ENCODE results near the gene ANKRD12.

ANKRD12 gene

GRCh38 chr18:9275890-9276289 lies 139.3 kb downstream of the ANKRD12 start:
- Histone ChIP-seq H3K36me3 (ENCODE audit: control insufficient read depth in 2 of 2, insufficient read depth in 1 of 2, low read length in 2 of 2) (peaks cover 5 to 11% of the 10 kb centered on the region in 2 experiments), H3K4me1 (ENCODE audit: control insufficient read depth, insufficient read depth, low read length) (no peaks in the 10 kb centered on the region), H3K4me3 (ENCODE audit: low read depth, low read length) (no peak overlapping the region), H3K27ac (ENCODE audit: extremely low read depth, low read depth, low read length) (no peak overlapping the region), H3K9me3 (ENCODE audit: control insufficient read depth, insufficient read depth, low read depth, low read length) (no peaks in the 10 kb centered on the region)
- ChIA-PET POLR2A (no interaction called here), CTCF (no interaction called here)
- no peak for TF ChIP-seq ZNF792 (tag by site-specific recombination; IDR thresholded peaks at IDR 0.05)
- TF ChIP-seq ZNF132 (tag by site-specific recombination; IDR thresholded peaks at IDR 0.05; ENCODE audit: borderline replicate concordance) = no peak
- TF ChIP-seq ZNF514 (tag by site-specific recombination; IDR thresholded peaks at IDR 0.05) = no peak
- TF ChIP-seq KLF16 (tag by site-specific recombination; IDR thresholded peaks at IDR 0.05) = no peak
- TF ChIP-seq ZNF341 (tag by site-specific recombination; IDR thresholded peaks at IDR 0.05; ENCODE audit: low read depth) = no peak
- TF ChIP-seq ZSCAN16 (tag by site-specific recombination; IDR thresholded peaks at IDR 0.05) = no peak
- TF ChIP-seq ZNF830 (tag by site-specific recombination; IDR thresholded peaks at IDR 0.05; ENCODE audit: low read depth) = no peak
- TF ChIP-seq ZSCAN30 (tag by site-specific recombination; IDR thresholded peaks at IDR 0.05) = no peak
- no peak for TF ChIP-seq SP3 (tag by site-specific recombination; IDR thresholded peaks at IDR 0.05)
- no peak for TF ChIP-seq BCL11B (tag by site-specific recombination; IDR thresholded peaks at IDR 0.05; ENCODE audit: low read depth)
- TF ChIP-seq SP2 (tag by site-specific recombination; IDR thresholded peaks at IDR 0.05) = no peak
- no peak for TF ChIP-seq ZNF626 (tag by site-specific recombination; IDR thresholded peaks at IDR 0.05)
- TF ChIP-seq ZNF571 (tag by site-specific recombination; IDR thresholded peaks at IDR 0.05) = no peak
- no peak for TF ChIP-seq SCRT2 (tag by site-specific recombination; IDR thresholded peaks at IDR 0.05)

- H3K36me3 ChIP-seq (ENCODE audit: control insufficient read depth in 2 of 2, insufficient read depth in 1 of 2, low read length in 2 of 2) = peaks cover 5 to 11% of the 10 kb centered on the region in 2 experiments; a peak in 2 of 3 replicates
- H3K27ac ChIP-seq (ENCODE audit: extremely low read depth, low read depth, low read length) = no peak overlapping the region
- POLR2A ChIA-PET = no interaction called here
- CTCF ChIA-PET = no interaction called here
- TF ChIP-seq, protein P1, sequence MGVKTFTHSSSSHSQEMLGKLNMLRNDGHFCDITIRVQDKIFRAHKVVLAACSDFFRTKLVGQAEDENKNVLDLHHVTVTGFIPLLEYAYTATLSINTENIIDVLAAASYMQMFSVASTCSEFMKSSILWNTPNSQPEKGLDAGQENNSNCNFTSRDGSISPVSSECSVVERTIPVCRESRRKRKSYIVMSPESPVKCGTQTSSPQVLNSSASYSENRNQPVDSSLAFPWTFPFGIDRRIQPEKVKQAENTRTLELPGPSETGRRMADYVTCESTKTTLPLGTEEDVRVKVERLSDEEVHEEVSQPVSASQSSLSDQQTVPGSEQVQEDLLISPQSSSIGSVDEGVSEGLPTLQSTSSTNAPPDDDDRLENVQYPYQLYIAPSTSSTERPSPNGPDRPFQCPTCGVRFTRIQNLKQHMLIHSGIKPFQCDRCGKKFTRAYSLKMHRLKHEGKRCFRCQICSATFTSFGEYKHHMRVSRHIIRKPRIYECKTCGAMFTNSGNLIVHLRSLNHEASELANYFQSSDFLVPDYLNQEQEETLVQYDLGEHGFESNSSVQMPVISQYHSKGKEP (tag by site-specific recombination; IDR thresholded peaks at IDR 0.05) = no peak
- no peak for TF ChIP-seq ZNF785 (tag by site-specific recombination; IDR thresholded peaks at IDR 0.05)
- TF ChIP-seq ZBTB49 (tag by site-specific recombination; IDR thresholded peaks at IDR 0.05; ENCODE audit: low read depth) = no peak
- no peak for TF ChIP-seq ZNF585B (tag by site-specific recombination; IDR thresholded peaks at IDR 0.05)
- no peak for TF ChIP-seq OVOL3 (tag by site-specific recombination; IDR thresholded peaks at IDR 0.05)
- no peak for TF ChIP-seq ZBTB20 (tag by site-specific recombination; IDR thresholded peaks at IDR 0.05)
- TF ChIP-seq ZNF433 (tag by site-specific recombination; IDR thresholded peaks at IDR 0.05; ENCODE audit: low read depth) = no peak
- TF ChIP-seq ZNF202 (tag by site-specific recombination; IDR thresholded peaks at IDR 0.05; ENCODE audit: borderline replicate concordance) = no peak
- no peak for TF ChIP-seq YY1 (tag by site-specific recombination; IDR thresholded peaks at IDR 0.05)
- no peak for TF ChIP-seq ZNF274 (IDR thresholded peaks at IDR 0.05; ENCODE audit: low read length)
- TF ChIP-seq ZNF274 (tag by site-specific recombination; IDR thresholded peaks at IDR 0.05; ENCODE audit: borderline replicate concordance) = no peak
- no peak for TF ChIP-seq ZNF596 (tag by site-specific recombination; IDR thresholded peaks at IDR 0.05)
- TF ChIP-seq ZNF214 (tag by site-specific recombination; IDR thresholded peaks at IDR 0.05; ENCODE audit: borderline replicate concordance) = no peak
- no peak for TF ChIP-seq PRDM6 (tag by site-specific recombination; IDR thresholded peaks at IDR 0.05)
- TF ChIP-seq ZNF416 (tag by site-specific recombination; IDR thresholded peaks at IDR 0.05) = no peak
- TF ChIP-seq KLF8 (tag by site-specific recombination; IDR thresholded peaks at IDR 0.05) = no peak
- TF ChIP-seq HOXD13 (CRISPR knock-in tag; IDR thresholded peaks at IDR 0.05; ENCODE audit: borderline replicate concordance) = no peak
- no peak for TF ChIP-seq ZNF121 (tag by site-specific recombination; IDR thresholded peaks at IDR 0.05)
- TF ChIP-seq REPIN1 (tag by site-specific recombination; IDR thresholded peaks at IDR 0.05; ENCODE audit: low read depth) = no peak
- no peaks in the 10 kb centered on the region for H3K9me3 ChIP-seq (ENCODE audit: control insufficient read depth, insufficient read depth, low read depth, low read length)
- no peaks in the 10 kb centered on the region for H3K4me1 ChIP-seq (ENCODE audit: control insufficient read depth, insufficient read depth, low read length)
- H3K4me3 ChIP-seq (ENCODE audit: low read depth, low read length) = no peak overlapping the region
These were observed 141.4 kb downstream of the ANKRD12 start for GRCh38 chr18:9278028-9278427.

Data from HEK293 (cell line).